ENCODE measurements around the gene MSLN.

MSLN gene

GRCh38 chr16:783404-784161 is 23.0 kb downstream of the MSLN start:
- no peak for TF ChIP-seq CTCF (IDR thresholded peaks at IDR 0.05; ENCODE audit: insufficient read depth, low read depth, low read length, missing control alignments)
- H3K4me3 ChIP-seq (ENCODE audit: low read length) = no peak overlapping the region
- DNase-seq (ENCODE audit: low read depth) = peak; percentile 24

GRCh38 chr16:784431-784830 is 23.9 kb downstream of the MSLN start:
- DNase-seq (ENCODE audit: low read depth) = no peak
- no peak overlapping the region for H3K4me3 ChIP-seq (ENCODE audit: low read length)
- TF ChIP-seq CTCF (IDR thresholded peaks at IDR 0.05; ENCODE audit: insufficient read depth, low read depth, low read length, missing control alignments) = no peak

DNA sequence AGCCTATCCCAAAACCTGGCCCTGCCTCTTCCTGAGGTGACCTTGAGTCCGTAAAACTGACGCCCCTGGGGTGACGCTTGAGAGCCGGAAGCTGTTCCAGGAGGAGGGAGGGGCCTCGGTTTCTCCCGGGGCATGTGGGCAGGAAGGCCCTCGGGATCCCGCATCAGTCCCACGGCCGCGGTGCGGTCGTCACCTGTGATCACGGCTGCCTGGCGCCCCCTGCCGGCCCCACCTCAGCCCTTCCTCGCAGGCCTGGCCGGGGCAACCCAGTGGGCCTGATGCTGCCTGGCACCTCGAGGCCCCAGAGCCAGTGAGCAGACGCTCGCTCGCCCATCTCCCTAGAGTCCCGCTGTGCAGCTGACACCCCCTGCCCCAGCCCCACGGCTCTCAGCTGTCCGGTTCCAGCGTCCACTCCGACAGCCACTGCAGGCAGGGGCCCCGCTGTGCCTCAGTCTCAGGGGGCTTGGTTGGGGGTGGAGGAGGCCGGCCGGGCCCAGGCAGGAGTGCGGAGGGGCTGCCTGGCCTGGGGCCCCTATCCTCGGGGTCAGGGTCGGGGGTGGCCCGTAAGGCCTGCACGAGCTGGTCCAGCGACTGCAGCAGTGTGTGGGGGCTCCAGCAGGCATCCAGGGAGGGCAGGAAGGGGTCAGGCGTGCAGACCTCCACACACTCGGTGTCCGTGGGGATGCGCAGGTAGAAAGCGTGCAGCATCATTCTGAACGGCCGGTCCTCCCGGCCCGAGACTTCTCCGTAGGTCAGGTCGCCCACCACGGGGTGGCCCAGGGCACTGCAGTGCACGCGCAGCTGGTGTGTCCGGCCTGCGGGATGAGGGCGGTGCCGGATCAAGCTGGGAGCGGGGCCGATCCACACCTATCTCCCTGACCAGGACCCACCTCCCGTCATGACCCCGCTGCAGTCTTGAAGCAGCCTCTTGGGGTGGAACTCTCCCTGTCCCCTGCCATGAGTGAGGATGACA is 25.3 kb downstream of the MSLN start:
- H3K4me3 ChIP-seq (ENCODE audit: low read length) = no peak overlapping the region
- DNase-seq (ENCODE audit: low read depth) = peak; percentile 71
- TF ChIP-seq CTCF (IDR thresholded peaks at IDR 0.05; ENCODE audit: insufficient read depth, low read depth, low read length, missing control alignments) = peak; percentile 73

DNA sequence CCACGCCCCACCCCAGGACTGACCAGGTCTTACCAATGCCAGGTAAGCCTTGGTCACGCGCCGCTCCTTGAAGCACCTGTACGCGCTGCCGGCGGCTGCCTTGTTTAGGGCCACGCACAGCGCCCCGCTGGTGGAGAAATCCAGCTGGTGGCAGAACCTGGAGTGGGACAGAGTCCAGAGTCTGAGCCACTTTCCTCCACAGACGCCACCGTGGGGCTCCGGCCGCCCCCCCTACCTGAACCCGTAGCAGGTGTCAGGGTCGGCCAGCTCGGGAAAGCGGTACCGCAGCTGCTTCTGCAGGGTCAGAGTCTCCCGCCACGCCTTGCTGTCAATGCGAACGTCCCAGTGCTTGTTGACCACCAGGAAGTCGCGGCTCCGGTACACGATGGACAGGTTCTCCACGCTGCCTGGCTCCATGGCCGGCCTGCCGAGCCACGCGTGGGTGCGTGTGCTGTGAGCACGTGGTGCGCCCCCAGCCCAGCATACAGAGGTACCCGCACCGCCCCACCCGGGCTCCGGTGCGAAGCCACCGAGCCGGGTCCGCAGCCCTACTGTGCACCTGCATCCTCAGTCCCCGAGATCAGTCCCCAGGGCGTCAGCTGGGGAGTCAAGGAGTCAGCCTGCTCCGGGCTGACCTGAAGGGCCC is 26.9 kb downstream of the MSLN start:
- no peak for DNase-seq (ENCODE audit: low read depth)
- TF ChIP-seq CTCF (IDR thresholded peaks at IDR 0.05; ENCODE audit: insufficient read depth, low read depth, low read length, missing control alignments) = no peak
- peak overlapping the region; percentile 90 for H3K4me3 ChIP-seq (ENCODE audit: low read length)

DNA sequence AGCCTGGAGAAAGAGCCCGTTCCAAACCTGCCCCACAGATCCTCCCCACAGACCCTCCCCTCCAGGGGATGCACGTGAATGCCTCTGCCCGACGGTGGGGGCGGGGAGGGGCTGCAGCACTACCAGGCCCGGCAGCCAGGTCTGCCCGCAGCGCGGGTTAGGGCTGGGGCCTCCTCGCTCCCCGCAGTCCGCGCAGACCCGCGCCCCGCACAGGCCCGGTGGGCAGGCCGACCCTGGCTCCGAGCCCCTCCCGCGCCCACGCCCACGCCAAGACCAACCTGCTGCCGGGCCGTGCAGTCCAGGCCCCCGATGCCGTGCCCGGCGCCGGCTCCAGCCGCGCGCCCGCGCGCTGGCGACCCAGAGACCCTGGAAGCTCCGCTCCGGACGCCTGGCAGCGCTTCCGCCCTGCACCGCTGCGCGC is 27.5 kb downstream of the MSLN start, which contains the start of gene RPUSD1:
RPUSD1 (minus strand) TSS at position 404 of the 421 bp plus-strand sequence. CDS start 644 bp downstream, outside the sequence.
- H3K4me3 ChIP-seq (ENCODE audit: low read length) = peak within 1 kb of the TSS; percentile 90
- TF ChIP-seq CTCF (IDR thresholded peaks at IDR 0.05; ENCODE audit: insufficient read depth, low read depth, low read length, missing control alignments) = no peak
- DNase-seq (ENCODE audit: low read depth) = no peak

DNA sequence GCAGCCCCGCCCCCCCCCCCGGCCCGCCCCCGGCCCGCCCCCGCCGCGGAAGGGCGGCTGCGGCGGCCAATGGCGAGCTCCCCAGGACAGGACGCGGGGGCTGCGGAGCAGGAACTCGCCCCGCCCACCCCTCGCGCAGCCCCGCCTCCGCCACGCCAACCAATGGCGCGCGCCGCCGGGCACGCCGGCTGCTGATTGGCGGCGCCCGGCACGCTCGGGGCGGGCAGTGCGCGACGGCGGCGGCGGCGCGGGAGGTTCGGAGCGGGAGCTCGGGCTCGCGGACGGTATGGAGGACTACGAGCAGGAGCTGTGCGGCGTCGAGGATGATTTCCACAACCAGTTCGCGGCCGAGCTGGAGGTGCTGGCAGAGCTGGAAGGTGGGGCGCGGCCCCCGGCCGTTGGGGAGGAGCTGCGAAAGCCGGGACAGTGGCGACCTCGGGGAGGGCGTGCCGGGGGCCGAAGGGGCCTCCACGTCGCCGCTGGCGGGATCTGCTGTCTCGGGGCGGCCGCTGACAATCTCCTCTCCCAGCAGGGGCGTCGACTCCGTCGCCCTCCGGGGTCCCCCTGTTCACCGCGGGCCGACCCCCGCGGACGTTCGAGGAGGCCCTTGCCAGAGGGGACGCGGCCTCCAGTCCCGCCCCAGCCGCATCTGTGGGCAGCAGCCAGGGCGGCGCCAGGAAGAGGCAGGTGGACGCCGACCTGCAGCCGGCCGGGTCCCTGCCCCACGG is 28.0 kb downstream of the MSLN start, which contains the start of gene CHTF18:
CHTF18 (plus strand) TSS at position 222 of the 728 bp plus-strand sequence; CDS start at position 287, 65 bp downstream.
- no peak for TF ChIP-seq CTCF (IDR thresholded peaks at IDR 0.05; ENCODE audit: insufficient read depth, low read depth, low read length, missing control alignments)
- peak; percentile 95 for DNase-seq (ENCODE audit: low read depth)
- peak within 1 kb of the TSS; percentile 90 for H3K4me3 ChIP-seq (ENCODE audit: low read length)
